Measurements from ENCODE around the gene TMEM80. TPM values are rescaled to one million over a fixed set of nuclear protein-coding genes. Genes with fewer than 3 reads are reported as not detected.
A peak's percentile ranks its signal among the peaks of the same experiment; 100 is the strongest.

TMEM80 gene
- total RNA-seq, 2 donors from 2014 or later, result 15.3 to 20.3 TPM

DNA sequence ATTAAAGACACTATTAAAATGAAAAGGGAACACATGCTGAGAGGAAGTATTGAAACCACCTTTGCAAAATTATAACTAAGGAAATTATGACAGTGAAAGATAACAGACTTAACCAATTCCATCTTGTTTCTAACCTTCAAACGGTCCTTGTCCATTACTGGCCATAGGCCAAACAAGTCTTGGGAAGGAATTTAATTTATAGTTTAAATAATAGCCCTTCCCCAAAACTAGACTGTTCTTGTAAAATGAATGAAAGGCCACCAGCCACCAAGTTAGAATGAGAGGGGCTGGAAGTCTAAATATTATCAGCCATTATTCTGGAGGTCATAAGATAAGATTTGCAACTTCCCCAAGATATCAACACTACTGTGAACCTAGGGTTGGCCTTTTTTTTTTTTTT lies 49.8 kb downstream of the TMEM80 start:
- H3K36me3 Mint-ChIP-seq, result no peaks in the 10 kb centered on the region
- DNase-seq (ENCODE audit: low spot score) (no peak), ATAC-seq (no peak)
- H3K4me3 Mint-ChIP-seq, result no peak overlapping the region
- no peak overlapping the region for H3K27ac Mint-ChIP-seq
- H3K27me3 Mint-ChIP-seq, result no peaks in the 10 kb centered on the region
- peaks cover 0 to 8% of the 10 kb centered on the region in 2 donors for H3K4me1 Mint-ChIP-seq (ENCODE audit: low read depth in 2 of 2)
- no peaks in the 10 kb centered on the region for H3K9me3 Mint-ChIP-seq

DNA sequence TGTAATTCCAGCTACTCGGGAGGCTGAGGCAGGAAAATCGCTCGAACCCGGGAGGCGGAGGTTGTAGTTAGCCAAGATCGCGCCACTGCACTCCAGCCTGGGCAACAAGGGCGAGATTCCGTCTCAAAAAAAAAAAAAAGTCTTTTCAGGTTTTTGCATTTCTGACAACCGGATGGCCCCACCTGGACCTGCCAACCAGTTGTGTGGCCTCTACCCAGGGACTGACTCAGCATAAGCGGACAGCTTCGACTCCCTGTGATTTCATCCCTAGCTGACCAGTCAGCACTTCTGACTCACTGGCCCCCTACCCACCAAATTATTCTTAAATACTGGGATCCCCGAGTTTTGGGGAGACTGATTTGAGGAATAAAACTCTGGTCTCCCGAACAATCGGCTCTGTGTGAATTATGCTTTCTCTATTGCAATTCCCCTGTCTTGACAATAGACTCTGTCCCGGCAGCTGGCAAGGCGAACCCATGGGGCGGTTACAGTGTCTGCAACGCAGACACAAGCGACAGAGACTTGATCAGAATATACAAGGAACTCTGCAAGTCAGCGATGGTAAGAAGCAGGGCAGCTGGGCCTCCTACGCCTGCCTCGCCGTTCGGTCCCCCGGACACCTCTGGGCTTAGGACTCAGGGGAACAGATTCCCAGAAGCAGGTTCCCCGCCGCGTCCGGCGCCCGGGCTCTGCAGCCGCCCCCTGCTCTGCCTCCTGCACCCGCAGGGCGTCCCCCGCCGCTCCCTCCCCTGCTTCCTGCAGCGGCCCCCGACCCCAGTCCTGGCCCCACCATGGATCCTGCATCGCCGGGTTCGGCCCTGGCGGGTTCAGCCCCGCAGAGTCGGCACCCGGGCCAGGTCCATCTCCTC lies 50.9 kb downstream of the TMEM80 start:
- Mint-ChIP-seq H3K27ac (peak overlapping the region in 1 of 2 donors; percentile 33), H3K36me3 (no peaks in the 10 kb centered on the region), H3K4me3 (peak overlapping the region; percentile 83), H3K9me3 (no peaks in the 10 kb centered on the region), H3K4me1 (ENCODE audit: low read depth in 2 of 2) (peaks cover 0 to 8% of the 10 kb centered on the region in 2 donors), H3K27me3 (no peaks in the 10 kb centered on the region)
- DNase-seq (ENCODE audit: low spot score) (no peak), ATAC-seq (peak in 1 of 2 donors; percentile 58)

DNA sequence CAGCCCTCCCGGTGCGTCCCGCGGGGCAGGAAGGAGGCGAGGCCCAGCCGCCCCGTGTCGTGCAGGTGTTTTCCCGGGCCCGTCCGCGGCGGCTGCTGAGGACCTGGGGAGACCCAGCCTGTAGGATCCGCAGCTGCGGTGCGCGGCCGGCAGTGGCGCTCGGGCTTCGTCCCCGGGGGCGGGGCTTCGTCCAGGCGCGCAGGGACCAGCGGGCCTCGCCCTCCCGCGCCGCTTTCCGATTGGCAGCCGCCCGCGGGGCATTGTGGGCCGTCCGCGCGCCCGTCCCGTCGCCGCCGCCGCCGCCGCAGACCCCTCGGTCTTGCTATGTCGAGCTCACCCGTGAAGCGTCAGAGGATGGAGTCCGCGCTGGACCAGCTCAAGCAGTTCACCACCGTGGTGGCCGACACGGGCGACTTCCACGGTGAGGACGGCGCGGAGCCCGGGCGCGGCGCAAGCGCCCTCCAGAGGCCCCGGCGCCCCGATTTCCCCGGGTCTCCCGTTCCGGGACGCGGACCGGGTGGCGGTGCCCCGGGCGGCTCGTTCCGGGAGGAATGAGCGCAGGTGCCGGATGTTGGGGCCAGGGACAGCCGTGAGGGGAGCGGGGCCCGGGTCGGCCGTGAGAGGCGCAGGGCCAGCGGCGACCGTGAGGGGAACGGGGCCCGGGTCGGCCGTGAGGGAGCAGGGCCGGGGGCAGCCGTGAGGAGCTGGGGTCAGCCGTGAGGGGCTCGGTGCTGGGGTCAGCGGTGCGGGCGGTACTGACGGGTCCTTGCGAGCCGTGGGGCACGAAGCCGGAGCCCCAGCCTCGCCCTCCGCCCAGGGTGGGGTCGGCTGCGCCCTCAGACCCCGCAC lies 51.8 kb downstream of the TMEM80 start, which contains the start of gene TALDO1:
TALDO1 (plus strand) TSS at position 307 of the 849 bp plus-strand sequence; CDS start at position 325, 18 bp downstream.
- H3K36me3 Mint-ChIP-seq, result no peaks in the 10 kb centered on the region
- DNase-seq (ENCODE audit: low spot score) (peak; percentile 95), ATAC-seq (peak; percentile 96 to 98)
- peak within 1 kb of the TSS; percentile 71 to 76 for H3K27ac Mint-ChIP-seq
- H3K4me3 Mint-ChIP-seq, result peak within 1 kb of the TSS; percentile 90
- peaks cover 0 to 8% of the 10 kb centered on the region in 2 donors for H3K4me1 Mint-ChIP-seq (ENCODE audit: low read depth in 2 of 2)
- H3K27me3 Mint-ChIP-seq, result no peaks in the 10 kb centered on the region
- H3K9me3 Mint-ChIP-seq, result no peaks in the 10 kb centered on the region

DNA sequence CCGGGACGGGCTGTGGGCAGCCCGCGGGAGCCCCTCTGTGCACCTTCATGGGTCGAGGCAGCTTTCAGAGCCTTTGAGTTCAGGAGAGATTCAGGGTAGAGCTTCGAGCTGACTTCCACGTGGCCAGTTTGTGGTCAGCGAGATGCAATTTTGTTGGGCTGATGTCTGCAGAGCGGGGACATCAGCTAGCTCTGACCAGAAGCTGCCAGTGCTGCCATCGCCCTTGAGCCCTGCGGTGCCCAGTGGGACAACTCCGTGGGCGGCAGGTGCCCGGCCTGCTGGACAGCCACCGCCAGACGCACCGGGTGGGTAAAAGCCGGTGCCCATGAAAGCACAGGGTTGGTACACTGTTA lies 52.4 kb downstream of the TMEM80 start:
- Mint-ChIP-seq H3K27ac (peak overlapping the region; percentile 71 to 76), H3K36me3 (no peaks in the 10 kb centered on the region), H3K4me1 (ENCODE audit: low read depth in 2 of 2) (peaks cover 0 to 8% of the 10 kb centered on the region in 2 donors), H3K27me3 (no peaks in the 10 kb centered on the region), H3K4me3 (peak overlapping the region; percentile 90), H3K9me3 (no peaks in the 10 kb centered on the region)
- peak in 1 of 2 donors; percentile 12 for ATAC-seq
- DNase-seq (ENCODE audit: low spot score), result no peak

DNA sequence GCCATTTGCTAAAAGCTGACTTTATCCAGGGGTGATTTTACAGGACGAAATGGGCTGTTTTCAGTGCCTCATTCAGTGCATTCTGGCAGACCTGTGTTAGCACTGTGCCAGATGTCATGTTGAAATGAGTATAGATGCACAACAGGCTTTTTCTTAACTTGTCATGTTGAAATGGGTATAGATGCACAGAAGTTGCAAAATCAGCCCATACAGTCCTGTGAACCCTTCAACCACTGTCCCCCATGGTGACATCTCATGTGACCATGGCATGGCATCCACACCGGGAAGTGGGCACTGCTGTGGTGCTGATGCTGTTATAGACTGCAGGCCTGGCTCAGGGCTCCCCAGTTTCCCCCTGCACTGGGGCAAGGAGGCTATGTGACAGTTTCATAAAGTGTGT lies 54.1 kb downstream of the TMEM80 start:
- H3K9me3 Mint-ChIP-seq, result no peaks in the 10 kb centered on the region
- no peaks in the 10 kb centered on the region for H3K36me3 Mint-ChIP-seq
- peak overlapping the region; percentile 37 to 58 for H3K27ac Mint-ChIP-seq
- ATAC-seq (no peak), DNase-seq (ENCODE audit: low spot score) (no peak)
- no peaks in the 10 kb centered on the region for H3K27me3 Mint-ChIP-seq
- H3K4me1 Mint-ChIP-seq (ENCODE audit: low read depth in 2 of 2), result peaks cover 0 to 8% of the 10 kb centered on the region in 2 donors
- H3K4me3 Mint-ChIP-seq, result peak overlapping the region; percentile 59

Other genes starting within 250 kb of the TMEM80 start
- gene PTDSS2, start 245.5 kb upstream of the TMEM80 start, total RNA-seq, result 10 to 100 TPM; 20.6 to 56.9 TPM
- 100 to 1,000 TPM in 1 of 2 donors, 10 to 100 TPM in 1; 89.2 to 113 TPM for gene RNH1, start 188.6 kb upstream of the TMEM80 start, total RNA-seq
- gene HRAS, start 160.2 kb upstream of the TMEM80 start, total RNA-seq, result 10 to 100 TPM; 33.6 to 83.5 TPM
- 1 to 10 TPM in 1 of 2 donors, under 1 TPM in 1; 0.98 to 1.8 TPM for gene LRRC56, start 158.3 kb upstream of the TMEM80 start, total RNA-seq
- gene LMNTD2, start 135.1 kb upstream of the TMEM80 start, total RNA-seq, result 1 to 10 TPM; 1.1 to 2.1 TPM
- gene RASSF7, start 134.8 kb upstream of the TMEM80 start, total RNA-seq, result 10 to 100 TPM; 13.3 to 22.9 TPM
- gene PHRF1, start 119.3 kb upstream of the TMEM80 start, total RNA-seq, result 10 to 100 TPM; 49.2 to 85.7 TPM
- 10 to 100 TPM; 33.7 to 34.9 TPM for gene IRF7, start 79.9 kb upstream of the TMEM80 start, total RNA-seq
- not detected for gene CDHR5, start 70.9 kb upstream of the TMEM80 start, total RNA-seq
- not detected for gene SCT, start 68.6 kb upstream of the TMEM80 start, total RNA-seq
- gene DRD4, start 58.5 kb upstream of the TMEM80 start, total RNA-seq, result 1 to 10 TPM in 1 of 2 donors, under 1 TPM in 1; 0.48 to 1.3 TPM
- 10 to 100 TPM; 23.2 to 83.6 TPM for gene DEAF1, start 594 bp upstream of the TMEM80 start, total RNA-seq
- 10 to 100 TPM in 1 of 2 donors, 1 to 10 TPM in 1; 2.9 to 13.0 TPM for gene EPS8L2, start 10.4 kb downstream of the TMEM80 start, total RNA-seq
- gene TALDO1, start 51.6 kb downstream of the TMEM80 start, total RNA-seq, result 100 to 1,000 TPM; 201 to 242 TPM
- gene GATD1, start 81.7 kb downstream of the TMEM80 start, total RNA-seq, result 10 to 100 TPM; 42.2 to 99.7 TPM
- gene CEND1, start 94.3 kb downstream of the TMEM80 start, total RNA-seq, result 1 to 10 TPM in 1 of 2 donors, under 1 TPM in 1; 0.95 to 3.4 TPM
- gene SLC25A22, start 102.5 kb downstream of the TMEM80 start, total RNA-seq, result 100 to 1,000 TPM in 1 of 2 donors, 10 to 100 TPM in 1; 64.3 to 125 TPM
- 10 to 100 TPM; 19.1 to 53.6 TPM for gene PIDD1, start 109.4 kb downstream of the TMEM80 start, total RNA-seq
- 1,000 to 10,000 TPM; 1,365 to 2,718 TPM for gene RPLP2, start 114.2 kb downstream of the TMEM80 start, total RNA-seq
- gene PNPLA2, start 123.1 kb downstream of the TMEM80 start, total RNA-seq, result 10 to 100 TPM; 69.0 to 95.0 TPM
- gene CRACR2B, start 132.1 kb downstream of the TMEM80 start, total RNA-seq, result 1 to 10 TPM; 2.6 to 2.9 TPM
- 10 to 100 TPM; 45.0 to 72.0 TPM for gene CD151, start 137.1 kb downstream of the TMEM80 start, total RNA-seq
- 10 to 100 TPM; 97.4 to 97.8 TPM for gene POLR2L, start 146.7 kb downstream of the TMEM80 start, total RNA-seq
- gene TSPAN4, start 147.0 kb downstream of the TMEM80 start, total RNA-seq, result 10 to 100 TPM; 17.4 to 31.4 TPM
- gene CHID1, start 215.0 kb downstream of the TMEM80 start, total RNA-seq, result 100 to 1,000 TPM in 1 of 2 donors, 10 to 100 TPM in 1; 64.8 to 115 TPM
- gene AP2A2, start 230.1 kb downstream of the TMEM80 start, total RNA-seq, result 10 to 100 TPM; 51.6 to 75.1 TPM